Stimulated activated CD4-positive, alpha-beta T cell treated with anti-CD3 and anti-CD28 coated beads, Interleukin-4, amount 100 ng/mL, for 48 hours (primary cell): ENCODE measurements around the gene SMS.

ENCODE experiments used
- DNase-seq, 2 donors: peaks; one replicate each; pipeline ENCODE4 v3.0.0-alpha.2; 2020; ENCODE audit warnings: low read depth in 2 of 2

The SMS gene

GRCh38 chrX:22037911-22038537 is 97.5 kb downstream of the SMS start:
- DNase-seq = no peak

- DNase-seq = no peak
Observed at GRCh38 chrX:22039541-22039940, 99.0 kb downstream of the SMS start.

GRCh38 chrX:22040184-22040583 is 99.7 kb downstream of the SMS start:
- DNase-seq = no peak

- DNase-seq = no peak
Observed at GRCh38 chrX:22041907-22042530, 101.5 kb downstream of the SMS start.

- no peak for DNase-seq
Observed at GRCh38 chrX:22043872-22044271, 103.4 kb downstream of the SMS start.
